Activated T-cell treated with anti-CD3 and anti-CD28 coated beads for 48 hours (primary cell): Measurements from ENCODE around the gene GZMB.
"Not testable (repeated sequence)": the region's sequence is repeated elsewhere in the genome, so short reads cannot be mapped to it uniquely, and the experiment has no call there.

Source experiments
- DNase-seq: peaks from one replicate; pipeline ENCODE4 v3.0.0-alpha.2; 2020; ENCODE audit warnings: low read depth

Gene GZMB

GRCh38 chr14:24631749-24632335, 2.1 kb downstream of the GZMB start:
- no peak for DNase-seq

DNA sequence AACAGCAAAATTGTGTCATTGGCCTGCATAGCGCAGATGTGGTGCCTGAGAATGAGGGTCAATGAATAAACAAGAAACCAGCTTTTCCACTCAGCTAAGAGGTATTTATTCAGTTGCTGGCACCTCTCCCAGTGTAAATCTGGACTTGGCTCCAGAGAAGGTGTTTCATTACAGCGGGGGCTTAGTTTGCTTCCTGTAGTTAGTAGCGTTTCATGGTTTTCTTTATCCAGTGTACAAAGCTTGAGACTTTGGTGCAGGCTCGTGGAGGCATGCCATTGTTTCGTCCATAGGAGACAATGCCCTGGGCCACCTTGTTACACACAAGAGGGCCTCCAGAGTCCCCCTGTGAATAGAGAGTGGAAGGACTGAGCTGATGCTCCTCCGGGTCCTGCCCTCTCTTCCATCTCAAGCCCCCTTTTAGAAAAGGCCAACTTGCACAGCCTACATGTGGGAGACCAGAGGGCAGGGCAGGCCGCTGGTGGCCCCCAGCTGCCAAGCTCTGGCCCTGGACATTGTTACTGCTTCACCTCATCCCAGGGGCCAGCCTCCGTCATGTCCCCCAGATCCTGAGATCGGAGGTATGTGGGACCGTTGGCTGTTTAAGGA, 3.0 kb downstream of the GZMB start:
- DNase-seq: no peak

DNA sequence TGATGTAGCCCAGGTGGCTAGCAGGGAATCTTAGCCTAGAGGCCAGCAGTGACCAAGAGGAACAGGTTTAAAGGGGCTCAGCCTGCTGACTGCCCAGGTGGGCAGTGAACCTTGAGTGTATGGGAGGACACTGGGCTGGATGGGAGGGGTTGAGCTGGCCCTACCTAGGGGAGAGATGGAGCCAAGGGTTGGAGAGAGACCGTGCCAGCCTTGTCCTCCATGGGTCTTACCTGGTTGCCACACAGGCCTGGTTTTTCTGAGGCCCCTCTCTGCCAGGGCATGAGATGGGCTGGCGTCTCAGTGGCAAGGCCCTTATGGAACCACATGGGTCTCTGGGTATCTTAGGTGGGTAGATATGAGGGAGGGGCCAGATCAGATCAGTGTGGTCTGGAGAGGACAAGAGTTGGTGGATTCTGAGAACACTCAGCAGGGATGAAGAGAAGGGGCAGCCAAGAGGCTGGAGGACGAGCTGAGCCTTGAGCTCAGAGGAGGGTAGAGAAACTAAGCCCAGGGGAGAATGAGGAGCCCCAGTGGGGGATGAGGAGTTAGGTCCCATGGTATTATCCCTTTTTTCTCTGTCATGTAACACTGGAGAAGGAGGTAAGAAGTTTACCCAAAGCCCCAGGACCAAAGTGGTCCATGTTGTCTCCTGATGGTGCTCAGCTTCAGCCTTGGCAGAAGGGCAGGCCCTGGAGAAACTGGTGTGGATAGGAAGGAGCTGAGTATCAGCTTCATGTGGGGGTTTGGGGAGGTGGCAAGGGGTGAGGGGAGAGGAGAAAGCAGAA, 3.7 kb downstream of the GZMB start:
- no peak for DNase-seq

DNA sequence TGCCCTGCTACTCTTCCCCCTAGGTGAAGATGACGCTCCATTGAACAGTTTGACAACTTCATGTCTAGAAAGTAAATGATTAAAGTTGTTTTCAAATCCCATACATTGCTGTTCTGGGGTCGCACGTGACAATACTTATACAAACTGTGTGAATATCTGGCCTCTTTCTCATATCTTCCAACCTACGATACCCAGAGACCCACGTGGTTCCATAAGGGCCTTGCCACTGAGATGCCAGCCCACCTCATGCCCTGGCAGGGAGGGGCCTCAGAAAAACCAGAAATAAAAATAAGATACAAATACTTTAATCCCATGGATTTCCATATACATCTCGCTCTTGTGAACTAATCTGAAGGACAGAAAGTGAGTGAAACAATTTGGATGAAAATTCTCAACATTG, 4.5 kb downstream of the GZMB start:
- DNase-seq: no peak

- DNase-seq: no peak
Observed at GRCh38 chr14:24613747-24614146, 20.2 kb downstream of the GZMB start.

DNA sequence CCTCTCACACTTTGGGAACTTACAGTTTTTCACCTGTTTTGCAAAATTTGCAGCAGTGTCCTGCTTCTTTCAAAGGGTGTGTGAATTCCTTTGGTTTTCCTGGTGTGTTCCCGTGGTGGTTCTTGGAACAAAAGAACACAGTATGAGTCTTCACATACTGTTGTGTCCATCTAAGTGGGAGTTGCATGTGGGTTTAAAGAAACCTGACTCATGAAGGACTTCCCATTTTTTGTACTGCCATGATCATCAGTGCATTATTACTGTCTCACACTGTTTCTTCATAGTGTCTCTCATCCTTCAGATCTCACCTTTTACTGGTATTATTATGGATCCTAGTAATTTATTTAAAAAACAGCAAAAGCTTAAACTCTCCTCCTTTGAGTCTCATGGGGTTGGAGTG, 20.7 kb downstream of the GZMB start:
- no peak for DNase-seq

DNA sequence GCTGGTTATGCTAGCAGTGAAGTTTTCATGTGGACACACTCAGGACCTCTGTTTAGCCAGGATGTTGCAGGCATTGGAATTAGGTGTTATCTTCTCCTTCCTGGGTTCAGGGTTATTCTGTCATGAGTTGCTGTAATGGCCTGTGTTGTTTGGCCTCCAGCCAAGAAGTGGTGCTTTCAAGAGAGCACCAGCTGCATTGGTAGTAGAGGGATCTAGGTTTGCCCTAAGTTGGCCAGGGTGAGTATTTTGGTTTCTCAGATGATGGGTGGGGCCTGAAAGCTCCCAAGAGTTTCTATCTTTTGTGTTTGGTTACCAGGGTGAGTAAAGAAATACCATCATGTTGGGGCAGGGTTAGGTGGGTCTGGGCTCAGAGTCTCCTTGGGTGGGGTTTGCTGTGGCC, 21.8 kb downstream of the GZMB start:
- no peak for DNase-seq

DNA sequence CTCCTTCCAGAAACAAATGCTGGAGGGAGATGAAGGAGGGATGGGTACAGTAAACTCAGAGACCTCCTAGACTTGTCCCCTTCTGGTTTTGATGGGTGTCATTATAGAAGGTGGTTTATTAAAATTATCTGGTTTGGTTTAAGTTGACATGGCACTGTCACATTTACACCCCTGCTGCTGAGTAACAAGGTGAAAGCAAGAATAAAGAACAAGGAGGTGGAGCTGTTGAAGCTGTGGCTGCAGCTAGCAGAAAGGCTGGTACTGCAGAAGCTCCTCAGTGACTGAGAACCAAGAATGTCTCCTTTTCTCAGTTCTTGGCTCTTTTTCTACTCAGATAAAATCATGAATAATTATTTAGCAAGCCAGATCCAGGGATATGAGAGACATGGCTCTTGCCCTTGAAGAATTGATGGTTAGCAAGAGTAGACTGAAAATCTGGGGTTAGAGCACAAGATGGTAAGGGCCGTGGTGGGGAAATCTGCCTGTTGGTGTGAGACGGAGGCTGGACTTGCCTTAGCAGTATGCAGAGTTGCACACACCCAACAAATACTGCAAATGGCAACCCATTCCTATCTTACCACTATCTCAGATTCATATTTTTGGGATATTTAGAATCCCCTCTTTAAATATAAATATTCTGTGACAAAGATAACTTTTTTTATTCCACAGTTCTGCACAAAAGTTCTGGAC, 24.2 kb downstream of the GZMB start, which contains the start of gene GZMH:
TSS of gene GZMH (minus strand) at position 31 of the 690 bp plus-strand sequence. CDS start 72 bp downstream, outside the sequence.
- DNase-seq: no peak

- DNase-seq: no peak
Observed at GRCh38 chr14:24607635-24608514, 26.1 kb downstream of the GZMB start.

DNA sequence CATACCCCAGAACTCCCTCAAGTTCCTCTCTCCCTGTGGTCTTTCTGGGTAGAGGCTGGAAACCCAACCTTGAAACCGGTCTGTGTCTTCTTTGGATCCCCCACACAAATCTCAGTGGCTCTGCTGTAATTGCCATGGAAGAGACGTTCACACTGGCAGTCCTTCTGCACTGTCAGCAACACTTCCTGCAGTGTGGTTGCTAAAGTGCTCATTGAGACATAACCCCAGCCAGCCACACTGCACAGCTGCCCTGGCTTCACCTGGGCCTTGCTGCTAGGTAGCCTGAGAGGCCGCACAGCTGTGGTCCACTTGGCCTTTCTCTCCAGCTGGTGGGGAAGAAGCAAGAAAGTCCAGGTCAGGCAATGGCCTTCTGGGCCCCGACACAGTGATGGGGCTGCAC, 26.9 kb downstream of the GZMB start:
- DNase-seq: no peak

DNA sequence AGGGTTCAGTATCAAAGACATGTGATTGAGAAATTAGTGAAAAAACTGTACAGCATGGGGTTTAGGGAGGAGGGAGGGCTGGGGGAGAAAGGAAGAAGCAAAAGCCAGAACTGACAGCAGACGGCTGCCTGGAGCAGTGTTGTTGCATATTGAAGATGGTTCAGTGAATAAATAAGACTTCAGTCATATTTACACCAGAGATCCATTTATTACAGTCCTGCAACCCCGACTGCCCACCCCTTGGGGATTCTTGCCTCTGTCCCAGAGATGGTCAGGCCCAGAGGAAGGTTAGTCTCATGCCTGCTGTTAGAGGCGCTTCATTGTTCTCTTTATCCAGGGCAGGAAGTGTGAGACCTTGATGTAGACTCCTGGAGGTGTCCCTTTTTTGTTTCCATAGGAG, 27.7 kb downstream of the GZMB start:
- no peak for DNase-seq

DNA sequence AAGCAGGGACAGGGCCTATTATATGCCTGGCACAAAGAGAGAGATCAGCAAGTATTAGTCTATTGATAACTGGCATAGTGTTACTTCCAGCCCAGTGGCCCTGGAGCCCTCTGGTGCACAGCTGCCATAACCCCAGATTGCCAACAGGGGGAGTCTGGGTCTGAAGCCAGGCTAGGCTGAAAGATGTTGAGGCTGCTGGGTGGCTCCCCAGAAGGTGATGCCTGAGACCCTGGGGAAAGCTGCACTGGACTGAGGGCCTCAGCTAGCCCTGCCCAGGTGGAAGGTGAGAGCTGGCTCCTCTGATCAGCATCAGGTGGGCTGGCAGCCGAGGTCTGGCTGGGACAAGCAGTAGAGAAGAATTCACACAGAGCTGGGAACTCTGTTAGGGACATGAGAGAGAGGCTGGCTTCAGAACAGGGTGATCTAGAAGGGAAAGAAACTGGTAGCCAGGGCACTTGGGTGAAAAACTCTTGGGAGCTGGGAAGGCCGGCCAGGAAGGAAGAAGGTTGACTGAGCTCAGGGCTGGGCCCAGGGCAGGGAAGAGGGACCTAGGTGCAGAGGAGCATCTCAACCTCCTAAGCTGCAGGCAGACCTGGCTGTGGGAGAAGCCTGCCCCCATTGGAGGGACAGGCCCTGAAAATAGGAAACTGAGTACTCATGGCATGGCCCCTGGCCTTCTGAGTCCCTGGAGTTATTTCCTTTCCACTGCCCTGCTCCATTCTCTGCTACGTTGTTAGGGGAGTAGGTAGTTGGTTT, 28.4 kb downstream of the GZMB start:
- peak; percentile 65 for DNase-seq

DNA sequence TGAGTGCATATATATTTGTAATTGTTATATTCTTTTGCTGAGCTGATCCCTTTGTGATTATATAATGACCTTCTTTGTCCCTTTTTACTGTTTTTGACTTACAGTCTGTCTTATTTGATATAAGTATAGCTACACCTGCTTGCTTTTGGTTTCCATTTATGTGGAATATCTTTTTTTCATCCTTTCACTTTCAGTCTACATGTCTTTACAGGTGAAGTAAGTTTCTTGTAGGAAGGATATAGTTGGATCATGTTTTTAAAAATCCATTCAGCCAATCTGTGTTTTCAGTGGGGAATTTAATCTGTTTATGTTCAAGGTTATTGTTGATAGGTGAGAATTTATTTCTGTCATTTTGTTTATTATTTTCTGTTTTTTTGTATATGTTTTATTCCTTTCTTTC, 36.6 kb downstream of the GZMB start:
- DNase-seq: no peak

DNA sequence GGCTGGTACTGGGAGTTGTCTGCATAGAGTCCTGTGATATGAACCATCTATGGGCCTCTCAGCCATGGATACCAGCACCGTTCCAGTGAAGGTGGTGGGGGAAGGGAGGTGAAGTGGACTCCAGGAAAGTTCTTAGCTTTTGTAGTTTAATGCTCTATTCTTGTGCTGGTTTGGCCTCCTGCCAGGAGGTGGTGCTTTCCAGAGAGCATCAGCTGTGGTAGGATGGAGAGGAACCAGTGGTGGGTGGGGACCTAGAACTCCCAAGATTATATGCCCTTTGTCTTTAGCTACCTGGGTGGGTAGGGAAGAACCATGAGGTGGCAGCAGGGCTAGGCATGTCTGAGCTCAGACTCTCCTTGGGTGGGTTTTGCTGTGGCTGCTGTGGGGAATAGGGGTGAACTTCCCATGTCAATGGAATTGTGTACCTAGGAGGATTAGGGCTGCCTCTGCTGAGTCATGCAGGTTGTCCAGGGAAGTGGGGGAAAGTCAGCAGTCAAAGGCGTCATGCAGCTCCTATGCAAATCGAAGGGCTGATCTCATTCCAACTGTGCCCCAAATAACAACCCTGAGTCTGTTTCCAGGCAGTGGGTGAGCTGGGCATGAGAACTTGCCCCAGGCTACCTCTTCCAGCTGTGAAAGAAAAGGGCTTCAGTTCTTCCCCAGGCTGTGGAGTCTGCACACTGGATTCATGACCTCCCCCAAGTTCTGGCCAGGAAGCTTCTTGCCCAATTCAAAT, 38.7 kb downstream of the GZMB start:
- DNase-seq: no peak

GRCh38 chr14:24591004-24591403, 43.0 kb downstream of the GZMB start:
- not testable (repeated sequence) for DNase-seq

DNA sequence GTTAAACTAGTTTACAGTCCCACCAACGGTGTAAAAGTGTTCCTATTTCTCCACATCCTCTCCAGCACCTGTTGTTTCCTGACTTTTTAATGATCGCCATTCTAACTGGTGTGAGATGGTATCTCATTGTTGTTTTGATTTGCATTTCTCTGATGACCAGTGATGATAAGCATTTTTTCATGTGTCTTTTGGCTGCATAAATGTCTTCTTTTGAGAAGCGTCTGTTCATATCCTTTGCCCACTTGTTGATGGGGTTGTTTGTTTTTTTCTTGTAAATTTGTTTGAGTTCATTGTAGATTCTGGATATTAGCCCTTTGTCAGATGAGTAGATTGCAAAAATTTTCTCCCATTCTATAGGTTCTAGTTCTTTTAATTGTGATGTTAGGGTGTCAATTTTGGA, 49.6 kb downstream of the GZMB start:
- DNase-seq: not testable (repeated sequence)
